Measurements from ENCODE around the gene SPTBN4.

SPTBN4 gene

DNA sequence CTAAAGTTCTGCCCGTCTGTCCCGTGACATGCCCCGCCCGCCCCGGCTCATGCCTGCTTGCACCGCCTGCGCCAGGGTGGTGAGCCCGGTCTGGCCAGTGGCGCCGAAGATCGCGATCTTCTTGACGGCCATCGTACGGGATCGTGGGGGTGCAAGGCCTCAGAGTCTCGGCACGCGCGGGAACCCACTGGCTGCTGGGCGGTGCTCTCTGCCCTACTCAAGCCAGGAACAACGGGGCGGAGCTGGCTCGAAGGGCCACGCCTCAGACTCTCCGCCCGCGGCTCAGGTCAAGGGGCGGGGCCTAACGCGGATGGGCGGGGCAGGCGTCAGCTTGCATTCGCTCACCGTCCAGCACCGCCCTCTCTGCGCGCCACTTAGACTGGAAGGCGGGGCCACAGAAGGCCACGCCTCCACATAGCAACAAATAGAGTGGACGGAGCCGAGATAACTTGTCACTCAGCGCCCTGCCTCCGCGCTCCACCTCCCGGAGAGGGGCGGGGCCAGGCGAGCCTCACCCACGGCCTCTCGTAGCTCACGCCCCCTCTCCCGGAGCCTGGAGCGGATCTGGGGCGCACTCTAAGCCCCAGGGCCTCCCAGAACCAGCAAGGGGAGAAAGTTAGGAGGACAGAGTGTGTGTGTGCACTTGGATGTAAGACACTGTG is 1.1 kb upstream of the SPTBN4 start, which contains the start of gene BLVRB:
Gene BLVRB (minus strand): TSS at position 189 of the 662 bp plus-strand sequence. CDS start 57 bp downstream, at position 132.
- Histone ChIP-seq H3K4ac (ENCODE audit: low read length) (no peak within 1 kb of the TSS), H3K36me3 (replicated peaks in 1 of 2; ENCODE audit: control insufficient read depth in 2 of 2, insufficient read depth in 2 of 2, low read length in 2 of 2) (no peaks in the 10 kb centered on the region), H3K27ac (replicated peaks; ENCODE audit: low read length) (no peak within 1 kb of the TSS), H3K23ac (ENCODE audit: low read depth, low read length, poor library complexity) (peak within 1 kb of the TSS; percentile 98), H3K79me1 (ENCODE audit: low read depth, low read length) (no peaks in the 10 kb centered on the region), H2BK15ac (ENCODE audit: low read length) (peak within 1 kb of the TSS; percentile 22), H3K9me3 (replicated peaks in 1 of 2; ENCODE audit: control insufficient read depth in 2 of 2, insufficient read depth in 1 of 2, low read depth in 1 of 2, low read length in 2 of 2) (peaks cover 0 to 7% of the 10 kb centered on the region in 2 donors), H4K91ac (ENCODE audit: low read depth, low read length, poor library complexity) (no peak within 1 kb of the TSS), H3K4me3 (ENCODE audit: low read length in 2 of 2) (peak within 1 kb of the TSS; percentile 74 to 93), H2BK5ac (ENCODE audit: low read length) (peak within 1 kb of the TSS; percentile 4), H3K14ac (ENCODE audit: low read length) (peak within 1 kb of the TSS; percentile 1), H3K9ac (ENCODE audit: low read depth, low read length, poor library complexity) (peak within 1 kb of the TSS; percentile 98), H2AFZ (ENCODE audit: low read length) (peak within 1 kb of the TSS; percentile 99), H2BK120ac (ENCODE audit: low read depth, low read length) (no peak within 1 kb of the TSS), H3K27me3 (ENCODE audit: control insufficient read depth in 3 of 3, insufficient read depth in 3 of 3, low read depth in 1 of 3, low read length in 3 of 3) (peaks cover 14 to 34% (median 33%) of the 10 kb centered on the region in 3 experiments), H2AK5ac (ENCODE audit: low read depth, low read length) (peak within 1 kb of the TSS; percentile 29), H3K18ac (ENCODE audit: low read length) (peak within 1 kb of the TSS; percentile 97), H3K4me2 (ENCODE audit: insufficient read depth, low read length, poor library complexity, severe bottlenecking) (peak within 1 kb of the TSS; percentile 95), H2BK12ac (ENCODE audit: low read length) (peak within 1 kb of the TSS; percentile 66), H3K4me1 (ENCODE audit: control insufficient read depth in 2 of 2, insufficient read depth in 1 of 2, low read depth in 1 of 2, low read length in 2 of 2) (peaks cover 13 to 15% of the 10 kb centered on the region in 2 donors), H4K8ac (ENCODE audit: low read depth, low read length) (no peak within 1 kb of the TSS)
- no CpG with 5 or more reads among the region's 54 CpGs for WGBS, 2 donors (ENCODE audit: extremely low coverage in 2 of 2, insufficient read length in 2 of 2, insufficient replicate concordance in 1 of 2)
- DNase-seq (ENCODE audit: low spot score) = peak; percentile 99

DNA sequence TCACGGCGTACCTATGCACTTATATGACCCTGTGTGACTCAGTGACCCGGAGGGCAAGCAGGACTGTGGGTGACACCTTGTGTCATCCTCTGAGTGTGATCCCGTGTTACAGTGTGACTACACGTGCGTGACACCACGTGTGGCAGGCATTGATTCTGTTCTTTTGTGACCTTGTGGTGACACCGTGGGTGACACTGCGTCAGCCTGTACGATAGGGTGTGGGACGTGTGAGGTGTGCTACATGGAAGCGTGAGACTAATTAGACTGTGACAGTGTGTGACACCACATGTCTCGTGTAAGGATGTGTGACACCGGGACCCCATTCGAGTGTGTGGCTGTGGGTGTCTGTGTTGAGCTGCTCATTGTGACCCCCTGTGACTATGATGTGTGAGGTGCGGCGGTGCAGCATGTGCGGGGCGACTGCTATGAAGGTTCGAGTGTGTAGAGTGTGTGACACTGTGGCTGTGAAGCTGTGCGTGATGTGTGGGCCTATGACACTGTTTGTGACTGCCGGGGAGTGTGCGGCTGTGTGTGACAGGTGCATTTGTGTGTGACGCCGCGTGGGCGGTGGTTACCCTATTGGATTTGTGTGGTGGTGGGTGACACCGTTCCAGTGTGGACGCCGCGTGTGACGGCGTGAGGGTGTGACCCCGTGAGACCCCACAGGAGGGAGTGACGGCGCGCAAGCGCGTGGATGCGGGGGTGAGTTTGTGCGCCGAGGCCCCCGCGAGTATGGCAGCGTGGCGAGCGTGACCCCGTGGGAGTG is 399 bp upstream of the SPTBN4 start:
- WGBS, 2 donors (ENCODE audit: extremely low coverage in 2 of 2, insufficient read length in 2 of 2, insufficient replicate concordance in 1 of 2) = no CpG with 5 or more reads among the region's 48 CpGs
- Histone ChIP-seq H2BK120ac (ENCODE audit: low read depth, low read length) (no peak overlapping the region), H3K14ac (ENCODE audit: low read length) (peak overlapping the region; percentile 1), H3K23ac (ENCODE audit: low read depth, low read length, poor library complexity) (peak overlapping the region; percentile 98), H3K79me1 (ENCODE audit: low read depth, low read length) (no peaks in the 10 kb centered on the region), H3K4ac (ENCODE audit: low read length) (no peak overlapping the region), H2AK5ac (ENCODE audit: low read depth, low read length) (no peak overlapping the region), H4K8ac (ENCODE audit: low read depth, low read length) (no peak overlapping the region), H3K4me3 (ENCODE audit: low read length in 2 of 2) (peak overlapping the region; percentile 71 to 74), H2BK12ac (ENCODE audit: low read length) (no peak overlapping the region), H3K27ac (replicated peaks; ENCODE audit: low read length) (no peak overlapping the region), H2BK5ac (ENCODE audit: low read length) (no peak overlapping the region), H2BK15ac (ENCODE audit: low read length) (peak overlapping the region; percentile 67), H3K4me1 (ENCODE audit: control insufficient read depth in 2 of 2, insufficient read depth in 1 of 2, low read depth in 1 of 2, low read length in 2 of 2) (peaks cover 13 to 15% of the 10 kb centered on the region in 2 donors), H4K91ac (ENCODE audit: low read depth, low read length, poor library complexity) (no peak overlapping the region), H3K9me3 (replicated peaks in 1 of 2; ENCODE audit: control insufficient read depth in 2 of 2, insufficient read depth in 1 of 2, low read depth in 1 of 2, low read length in 2 of 2) (peaks cover 0 to 7% of the 10 kb centered on the region in 2 donors), H3K18ac (ENCODE audit: low read length) (peak overlapping the region; percentile 92), H3K9ac (ENCODE audit: low read depth, low read length, poor library complexity) (peak overlapping the region; percentile 84), H3K27me3 (ENCODE audit: control insufficient read depth in 3 of 3, insufficient read depth in 3 of 3, low read depth in 1 of 3, low read length in 3 of 3) (peaks cover 14 to 34% (median 33%) of the 10 kb centered on the region in 3 experiments), H3K36me3 (replicated peaks in 1 of 2; ENCODE audit: control insufficient read depth in 2 of 2, insufficient read depth in 2 of 2, low read length in 2 of 2) (no peaks in the 10 kb centered on the region), H2AFZ (ENCODE audit: low read length) (peak overlapping the region; percentile 99), H3K4me2 (ENCODE audit: insufficient read depth, low read length, poor library complexity, severe bottlenecking) (peak overlapping the region; percentile 69)
- no peak for DNase-seq (ENCODE audit: low spot score)

DNA sequence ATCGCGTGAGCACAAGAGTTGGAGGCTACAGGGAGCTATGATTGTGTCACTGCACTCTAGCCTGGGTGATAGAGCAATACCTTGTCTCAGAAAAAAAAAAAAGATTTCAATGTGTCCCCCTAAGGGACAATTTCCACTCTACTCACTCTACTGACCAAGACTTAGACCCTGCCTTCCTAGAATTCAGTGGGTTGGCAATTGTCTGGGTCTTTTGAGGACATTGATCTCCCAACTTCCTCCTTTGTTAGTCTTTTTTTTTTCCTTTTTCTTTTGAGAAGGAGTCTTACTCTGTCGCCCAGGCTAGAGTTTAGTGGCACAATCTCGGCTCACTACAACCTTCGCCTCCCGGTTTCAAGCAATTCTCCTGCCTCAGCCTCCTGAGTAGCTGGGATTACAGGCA is 2.2 kb downstream of the SPTBN4 start:
- no peak overlapping the region for H2BK5ac ChIP-seq (ENCODE audit: low read length)
- no peak overlapping the region for H2BK15ac ChIP-seq (ENCODE audit: low read length)
- H3K9ac ChIP-seq (ENCODE audit: low read depth, low read length, poor library complexity) = no peak overlapping the region
- no peak overlapping the region for H2AK5ac ChIP-seq (ENCODE audit: low read depth, low read length)
- H2BK120ac ChIP-seq (ENCODE audit: low read depth, low read length) = no peak overlapping the region
- no peak overlapping the region for H4K91ac ChIP-seq (ENCODE audit: low read depth, low read length, poor library complexity)
- no peak overlapping the region for H3K4ac ChIP-seq (ENCODE audit: low read length)
- peaks cover 14 to 34% (median 33%) of the 10 kb centered on the region in 3 experiments for H3K27me3 ChIP-seq (ENCODE audit: control insufficient read depth in 3 of 3, insufficient read depth in 3 of 3, low read depth in 1 of 3, low read length in 3 of 3)
- H3K9me3 ChIP-seq (replicated peaks in 1 of 2; ENCODE audit: control insufficient read depth in 2 of 2, insufficient read depth in 1 of 2, low read depth in 1 of 2, low read length in 2 of 2) = peaks cover 0 to 7% of the 10 kb centered on the region in 2 donors
- no peak overlapping the region for H3K18ac ChIP-seq (ENCODE audit: low read length)
- H3K79me1 ChIP-seq (ENCODE audit: low read depth, low read length) = no peaks in the 10 kb centered on the region
- no peak overlapping the region for H4K8ac ChIP-seq (ENCODE audit: low read depth, low read length)
- H3K27ac ChIP-seq (replicated peaks; ENCODE audit: low read length) = no peak overlapping the region
- no peak overlapping the region for H3K14ac ChIP-seq (ENCODE audit: low read length)
- no peak overlapping the region for H3K23ac ChIP-seq (ENCODE audit: low read depth, low read length, poor library complexity)
- WGBS, 2 donors (ENCODE audit: extremely low coverage in 2 of 2, insufficient read length in 2 of 2, insufficient replicate concordance in 1 of 2) = no CpG with 5 or more reads among the region's 6 CpGs
- no peak overlapping the region for H3K4me2 ChIP-seq (ENCODE audit: insufficient read depth, low read length, poor library complexity, severe bottlenecking)
- H2AFZ ChIP-seq (ENCODE audit: low read length) = no peak overlapping the region
- DNase-seq (ENCODE audit: low spot score) = no peak
- no peak overlapping the region for H2BK12ac ChIP-seq (ENCODE audit: low read length)
- H3K36me3 ChIP-seq (replicated peaks in 1 of 2; ENCODE audit: control insufficient read depth in 2 of 2, insufficient read depth in 2 of 2, low read length in 2 of 2) = no peaks in the 10 kb centered on the region
- peaks cover 13 to 15% of the 10 kb centered on the region in 2 donors for H3K4me1 ChIP-seq (ENCODE audit: control insufficient read depth in 2 of 2, insufficient read depth in 1 of 2, low read depth in 1 of 2, low read length in 2 of 2)
- no peak overlapping the region for H3K4me3 ChIP-seq (ENCODE audit: low read length in 2 of 2)

DNA sequence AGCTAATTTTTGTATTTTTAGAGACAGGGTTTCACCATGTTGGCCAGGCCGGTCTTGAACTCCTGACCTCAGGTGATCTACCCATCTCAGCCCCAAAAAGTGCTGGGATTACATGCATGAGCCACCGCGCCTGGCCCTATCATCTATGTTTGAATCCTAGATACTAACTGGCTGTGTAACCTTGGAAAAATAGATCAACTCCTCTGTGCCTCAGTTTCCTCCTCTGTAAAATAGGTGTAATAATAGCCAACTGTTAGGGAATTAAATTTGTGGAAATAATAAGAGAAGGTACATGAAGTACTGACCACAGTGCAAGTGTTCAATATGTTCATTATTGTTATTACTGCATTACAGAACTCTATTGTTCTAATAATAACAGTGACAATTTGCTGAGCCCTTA is 4.3 kb downstream of the SPTBN4 start:
- no peaks in the 10 kb centered on the region for H3K79me1 ChIP-seq (ENCODE audit: low read depth, low read length)
- H3K4ac ChIP-seq (ENCODE audit: low read length) = no peak overlapping the region
- peaks cover 14 to 32% (median 26%) of the 10 kb centered on the region in 3 experiments for H3K27me3 ChIP-seq (ENCODE audit: control insufficient read depth in 3 of 3, insufficient read depth in 3 of 3, low read depth in 1 of 3, low read length in 3 of 3)
- no peak overlapping the region for H2BK12ac ChIP-seq (ENCODE audit: low read length)
- H3K14ac ChIP-seq (ENCODE audit: low read length) = no peak overlapping the region
- WGBS, 2 donors (ENCODE audit: extremely low coverage in 2 of 2, insufficient read length in 2 of 2, insufficient replicate concordance in 1 of 2) = no CpG with 5 or more reads among the region's 3 CpGs
- no peak overlapping the region for H2BK15ac ChIP-seq (ENCODE audit: low read length)
- H3K9me3 ChIP-seq (replicated peaks in 1 of 2; ENCODE audit: control insufficient read depth in 2 of 2, insufficient read depth in 1 of 2, low read depth in 1 of 2, low read length in 2 of 2) = peaks cover 0 to 7% of the 10 kb centered on the region in 2 donors
- no peak for DNase-seq (ENCODE audit: low spot score)
- H3K4me1 ChIP-seq (ENCODE audit: control insufficient read depth in 2 of 2, insufficient read depth in 1 of 2, low read depth in 1 of 2, low read length in 2 of 2) = peaks cover 7% of the 10 kb centered on the region in 2 donors
- no peak overlapping the region for H3K9ac ChIP-seq (ENCODE audit: low read depth, low read length, poor library complexity)
- no peak overlapping the region for H3K23ac ChIP-seq (ENCODE audit: low read depth, low read length, poor library complexity)
- H3K18ac ChIP-seq (ENCODE audit: low read length) = no peak overlapping the region
- H3K27ac ChIP-seq (replicated peaks; ENCODE audit: low read length) = no peak overlapping the region
- H3K4me3 ChIP-seq (ENCODE audit: low read length in 2 of 2) = no peak overlapping the region
- no peak overlapping the region for H2AK5ac ChIP-seq (ENCODE audit: low read depth, low read length)
- no peak overlapping the region for H4K8ac ChIP-seq (ENCODE audit: low read depth, low read length)
- no peaks in the 10 kb centered on the region for H3K36me3 ChIP-seq (replicated peaks in 1 of 2; ENCODE audit: control insufficient read depth in 2 of 2, insufficient read depth in 2 of 2, low read length in 2 of 2)
- no peak overlapping the region for H2BK120ac ChIP-seq (ENCODE audit: low read depth, low read length)
- H3K4me2 ChIP-seq (ENCODE audit: insufficient read depth, low read length, poor library complexity, severe bottlenecking) = no peak overlapping the region
- H4K91ac ChIP-seq (ENCODE audit: low read depth, low read length, poor library complexity) = no peak overlapping the region
- H2BK5ac ChIP-seq (ENCODE audit: low read length) = no peak overlapping the region
- H2AFZ ChIP-seq (ENCODE audit: low read length) = no peak overlapping the region

All from neuronal stem cell (in vitro differentiated cells).